GM19351 (cell line): ENCODE measurements around the gene OPN3.

Source experiments
- ATAC-seq: cut with Tn5 transposase; IDR thresholded peaks from one replicate; pipeline ENCODE4 v1.9.1; 2021; ENCODE audit warnings: mild to moderate bottlenecking, moderate library complexity; ENCODE audit not compliant: unreplicated experiment

Gene OPN3

GRCh38 chr1:241591736-241592135 lies 48.4 kb downstream of the OPN3 start:
- ATAC-seq = no peak

- no peak for ATAC-seq
Measured at GRCh38 chr1:241591317-241591716, 48.9 kb downstream of the OPN3 start.

- ATAC-seq = no peak
Measured at GRCh38 chr1:241590719-241591118, 49.5 kb downstream of the OPN3 start.

GRCh38 chr1:241589521-241589920 lies 50.6 kb downstream of the OPN3 start:
- ATAC-seq = no peak

GRCh38 chr1:241586905-241587512 lies 53.2 kb downstream of the OPN3 start:
- ATAC-seq = no peak

GRCh38 chr1:241582921-241583321 lies 57.2 kb downstream of the OPN3 start:
- ATAC-seq = no peak

- no peak for ATAC-seq
Measured at GRCh38 chr1:241579434-241579833, 60.7 kb downstream of the OPN3 start.

- no peak for ATAC-seq
Measured at GRCh38 chr1:241574154-241574553, 66.0 kb downstream of the OPN3 start.

GRCh38 chr1:241569848-241570247 lies 70.3 kb downstream of the OPN3 start:
- no peak for ATAC-seq

- ATAC-seq = no peak
Measured at GRCh38 chr1:241560849-241561187, 79.4 kb downstream of the OPN3 start.

- ATAC-seq = no peak
Measured at GRCh38 chr1:241560146-241560848, 79.9 kb downstream of the OPN3 start.

- ATAC-seq = no peak
Measured at GRCh38 chr1:241557551-241558193, 82.5 kb downstream of the OPN3 start.

GRCh38 chr1:241557031-241557430 lies 83.1 kb downstream of the OPN3 start:
- no peak for ATAC-seq

- ATAC-seq = no peak
Measured at GRCh38 chr1:241555526-241555925, 84.6 kb downstream of the OPN3 start.

GRCh38 chr1:241553886-241554592 lies 86.1 kb downstream of the OPN3 start:
- no peak for ATAC-seq

GRCh38 chr1:241551759-241552638 lies 88.2 kb downstream of the OPN3 start:
- peak; percentile 80 for ATAC-seq

- no peak for ATAC-seq
Measured at GRCh38 chr1:241550318-241550717, 89.9 kb downstream of the OPN3 start.

- ATAC-seq = no peak
Measured at GRCh38 chr1:241548008-241548407, 92.2 kb downstream of the OPN3 start.
